GM19240 (cell line): ENCODE results near the gene KCNQ4.

ENCODE experiments used
- DNase-seq: peaks from one replicate; pipeline ENCODE4 v3.0.0; 2011; ENCODE audit warnings: low spot score; ENCODE audit not compliant: insufficient read length

The KCNQ4 gene

DNA sequence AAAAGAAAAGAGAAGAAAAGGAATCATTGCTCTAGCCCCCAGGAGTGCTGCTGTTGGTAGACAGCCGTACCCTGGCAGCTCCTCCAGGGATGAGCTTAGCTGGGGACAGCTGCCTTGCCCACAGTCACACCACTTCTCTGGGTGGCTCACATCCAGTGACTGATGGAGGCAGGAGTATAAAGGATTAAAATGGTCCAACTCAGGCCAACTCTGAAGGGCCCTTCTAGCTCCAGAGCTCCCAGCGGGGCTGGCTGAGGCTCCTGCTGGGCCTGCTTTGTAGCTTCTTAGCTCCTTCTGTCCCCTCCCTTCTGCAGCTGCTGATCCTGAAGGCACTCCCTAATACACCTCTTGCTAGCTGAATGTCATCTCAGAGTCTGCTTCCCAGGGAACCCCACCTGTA is 74.2 kb downstream of the KCNQ4 start:
- no peak for DNase-seq

DNA sequence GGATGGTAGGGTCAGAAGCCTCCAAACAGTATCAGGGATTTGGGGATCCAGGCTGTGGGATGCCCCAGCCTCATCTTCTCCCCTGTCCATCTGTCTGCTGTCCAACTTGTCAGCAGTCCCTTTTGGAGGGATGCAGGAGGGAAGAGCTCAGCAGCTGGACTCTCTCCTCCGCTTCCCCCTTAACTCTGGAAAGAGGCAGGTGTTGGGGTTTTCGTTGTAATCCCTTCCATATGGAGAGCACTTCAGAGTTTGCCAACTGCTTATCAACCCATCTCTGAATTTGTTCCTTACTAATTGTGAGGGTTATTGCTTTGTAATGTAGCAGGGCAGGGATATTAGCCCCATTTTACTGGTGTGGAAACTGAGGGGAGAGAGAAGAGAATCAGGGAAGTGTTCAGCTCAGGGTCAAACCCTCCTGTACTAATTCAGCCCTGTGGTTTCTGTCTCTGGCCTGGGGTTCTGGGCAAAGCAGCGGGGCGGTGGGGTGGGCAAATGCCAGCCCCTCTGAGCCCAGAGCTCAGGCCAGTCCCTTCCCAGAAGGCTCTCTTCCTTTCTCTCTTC is 75.3 kb downstream of the KCNQ4 start:
- DNase-seq: no peak

DNA sequence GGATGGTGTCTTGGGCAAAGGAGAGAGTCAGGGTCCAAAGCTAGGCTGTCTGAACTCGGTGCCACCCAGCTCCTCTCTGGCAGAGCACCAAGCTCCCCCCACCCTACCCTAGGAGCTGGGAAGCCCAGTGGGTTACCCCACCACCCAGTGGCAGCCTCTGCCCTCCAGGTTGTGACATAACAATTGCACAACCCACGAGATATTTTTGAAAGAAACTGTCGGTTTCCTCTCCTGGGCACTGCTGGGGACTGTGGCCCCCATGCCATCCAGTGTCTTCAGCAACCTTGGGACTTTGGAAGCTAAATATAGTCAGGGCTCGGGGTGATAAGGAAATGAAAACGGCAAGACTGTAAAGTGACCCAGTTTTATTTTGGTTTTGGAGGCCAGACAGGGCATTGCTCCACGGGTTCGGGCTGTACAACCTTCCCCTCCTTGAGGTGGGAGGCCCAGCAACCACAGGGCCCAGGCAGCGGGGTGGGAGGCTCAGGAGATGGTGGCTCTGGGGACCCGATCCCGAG is 77.2 kb downstream of the KCNQ4 start:
- DNase-seq: no peak

DNA sequence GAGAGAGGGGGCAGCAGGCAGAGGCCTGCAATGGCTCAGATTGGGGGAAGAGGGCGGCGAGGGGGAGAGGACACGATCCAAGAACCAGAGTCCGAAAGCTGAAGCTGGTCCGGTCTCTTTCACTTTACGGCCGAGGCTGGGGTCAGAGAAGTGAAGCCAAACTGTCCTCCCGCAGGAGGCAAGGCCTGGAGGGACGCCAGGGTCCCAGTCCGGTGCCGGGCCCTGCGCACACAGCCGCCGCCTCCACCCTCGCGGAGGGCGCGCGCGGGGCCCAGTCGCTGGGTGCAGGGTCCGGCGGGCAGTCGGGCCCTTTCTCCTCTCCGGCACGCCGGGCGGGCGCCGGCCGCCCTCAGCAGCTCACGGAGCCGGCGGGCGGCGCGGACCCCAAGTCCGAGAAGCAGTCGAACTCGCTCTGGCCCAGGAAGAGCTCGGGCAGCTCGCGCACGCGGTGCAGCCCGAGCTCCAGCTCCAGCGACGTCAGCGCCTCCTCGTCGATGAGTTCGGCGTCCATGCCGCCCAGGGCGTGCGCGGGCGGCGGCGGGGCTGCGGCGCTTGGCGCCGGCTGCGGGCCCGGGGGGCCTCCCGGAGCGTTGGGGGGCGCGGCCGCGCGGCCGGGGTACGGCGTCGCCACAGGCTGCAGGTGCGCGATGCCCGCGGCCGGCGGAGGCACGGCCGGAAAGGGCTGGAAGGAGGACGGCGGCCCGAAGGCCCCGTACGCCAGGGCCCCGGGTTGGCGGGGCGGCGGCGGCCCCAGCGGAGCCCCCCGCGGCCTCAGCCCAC is 77.8 kb downstream of the KCNQ4 start:
- DNase-seq: no peak

DNA sequence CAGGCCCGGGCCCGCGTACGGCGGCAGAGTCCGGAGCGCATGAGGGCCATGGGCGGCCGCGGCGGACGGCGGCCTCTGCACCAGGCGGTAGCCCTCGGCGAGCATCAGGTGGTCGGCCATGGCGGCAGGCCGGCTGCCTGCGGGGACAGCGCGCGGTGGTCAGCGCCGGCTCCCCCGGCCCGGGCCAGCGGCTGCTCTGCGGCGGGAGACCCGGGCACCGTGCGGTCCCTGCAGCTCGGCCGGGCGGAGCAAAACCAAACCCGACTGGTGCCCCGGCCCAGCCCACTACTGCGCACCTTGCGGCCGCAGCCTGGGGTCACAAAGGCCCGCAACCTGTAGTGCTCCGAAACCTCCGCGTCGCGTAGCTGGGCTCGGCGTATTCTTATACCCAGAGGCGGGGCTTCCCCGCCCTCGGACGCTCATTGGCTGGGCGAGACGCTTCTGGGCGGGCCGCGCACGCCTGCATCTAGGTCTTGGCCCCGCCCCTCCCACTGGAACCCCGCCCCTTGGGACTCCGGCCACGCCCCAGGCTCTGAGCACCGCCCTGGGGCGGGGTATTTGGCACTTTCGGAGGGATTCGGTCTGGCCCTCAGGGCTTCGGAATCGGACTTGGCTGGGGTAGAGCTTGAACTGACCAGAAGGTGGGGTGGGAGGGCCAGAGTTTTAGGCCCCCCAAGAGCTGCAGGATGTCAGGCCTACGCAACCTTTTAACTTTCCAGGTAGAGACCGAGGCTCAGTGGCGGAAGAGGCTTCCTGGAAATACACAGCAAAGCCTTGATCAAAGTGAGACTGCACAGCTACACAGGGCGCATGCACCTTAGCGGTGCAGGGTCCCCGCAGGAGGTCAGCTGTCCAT is 78.6 kb downstream of the KCNQ4 start, which contains the start of gene CITED4:
Gene CITED4, minus strand, starts transcription at position 356 of the 856 bp plus-strand sequence. Its CDS starts 236 bp downstream, at position 120.
- DNase-seq: peak; percentile 96

DNA sequence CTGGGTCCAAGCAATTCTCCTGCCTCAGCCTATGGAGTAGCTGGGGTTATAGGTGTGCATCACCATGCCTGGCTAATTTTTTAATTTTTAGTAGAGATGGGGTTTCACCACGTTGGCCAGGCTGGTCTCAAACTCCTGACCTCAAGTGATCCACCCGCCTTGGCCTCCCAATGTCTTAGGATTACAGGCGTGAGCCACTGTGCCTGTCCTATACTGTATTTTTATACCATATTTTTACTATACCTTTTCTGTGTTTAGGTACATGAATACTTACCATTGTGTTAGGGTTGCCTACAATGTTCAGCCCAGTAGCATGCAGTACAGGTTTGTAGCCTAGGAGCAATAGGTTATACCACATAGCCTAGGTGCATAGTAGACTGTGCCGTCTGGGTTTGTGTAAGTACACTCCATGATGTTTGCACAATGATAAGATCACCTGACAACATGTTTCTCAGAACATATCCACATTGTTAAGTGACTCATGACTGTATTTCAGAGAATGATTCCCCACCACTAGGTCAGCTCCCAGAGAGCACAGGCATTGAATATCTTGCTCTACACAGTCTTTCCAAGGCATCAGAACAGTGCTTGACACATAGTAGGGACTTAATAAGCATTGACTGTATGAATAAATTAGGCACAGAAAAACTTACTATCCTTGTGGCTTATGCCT is 84.6 kb downstream of the KCNQ4 start:
- no peak for DNase-seq

DNA sequence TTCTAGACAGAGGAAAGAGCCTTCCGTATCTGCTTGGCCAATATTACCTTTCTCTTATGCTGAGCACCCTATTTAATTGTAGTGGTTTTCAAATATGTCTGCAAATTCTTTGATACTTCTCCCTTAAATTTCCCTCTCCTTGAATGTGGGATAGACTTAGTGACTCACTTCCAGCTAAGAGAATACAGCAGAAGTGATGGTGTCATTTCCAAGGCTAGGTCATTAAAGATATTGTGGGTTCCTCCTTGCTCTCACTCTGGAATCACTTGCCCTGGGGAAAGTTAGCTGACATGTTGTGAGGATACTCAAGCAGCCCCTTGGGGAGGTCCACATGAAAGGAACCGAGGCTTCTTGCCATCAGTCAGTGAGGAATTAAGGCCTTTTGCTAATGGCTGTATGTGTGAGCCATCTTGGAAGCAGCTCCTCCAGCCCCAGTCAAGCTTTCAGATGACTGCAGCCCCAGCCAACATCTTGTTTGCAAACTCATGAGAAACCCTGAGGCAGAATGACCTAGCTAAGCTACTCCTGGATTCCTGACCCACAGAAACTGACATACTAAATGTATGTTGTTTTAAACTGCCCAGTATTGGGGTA is 86.6 kb downstream of the KCNQ4 start:
- DNase-seq: no peak

DNA sequence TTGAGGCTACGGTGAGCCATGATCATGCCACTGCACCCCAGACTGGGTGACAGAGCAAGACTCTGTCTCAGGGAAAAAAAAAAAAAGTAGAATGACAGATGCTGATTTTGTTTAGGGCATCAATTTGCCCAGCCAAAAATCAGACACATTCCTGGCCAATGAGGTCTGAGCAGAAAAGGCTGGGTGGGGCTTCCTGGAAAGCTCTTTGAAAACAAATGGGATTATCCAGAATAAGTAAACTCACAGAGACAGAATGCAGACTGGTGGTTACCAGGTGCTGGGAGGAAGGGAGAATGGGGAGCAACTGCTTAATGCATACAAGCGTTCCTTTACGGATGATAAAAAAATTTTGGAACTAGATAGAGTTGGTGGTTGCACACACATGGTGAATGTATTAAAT is 88.7 kb downstream of the KCNQ4 start:
- no peak for DNase-seq

DNA sequence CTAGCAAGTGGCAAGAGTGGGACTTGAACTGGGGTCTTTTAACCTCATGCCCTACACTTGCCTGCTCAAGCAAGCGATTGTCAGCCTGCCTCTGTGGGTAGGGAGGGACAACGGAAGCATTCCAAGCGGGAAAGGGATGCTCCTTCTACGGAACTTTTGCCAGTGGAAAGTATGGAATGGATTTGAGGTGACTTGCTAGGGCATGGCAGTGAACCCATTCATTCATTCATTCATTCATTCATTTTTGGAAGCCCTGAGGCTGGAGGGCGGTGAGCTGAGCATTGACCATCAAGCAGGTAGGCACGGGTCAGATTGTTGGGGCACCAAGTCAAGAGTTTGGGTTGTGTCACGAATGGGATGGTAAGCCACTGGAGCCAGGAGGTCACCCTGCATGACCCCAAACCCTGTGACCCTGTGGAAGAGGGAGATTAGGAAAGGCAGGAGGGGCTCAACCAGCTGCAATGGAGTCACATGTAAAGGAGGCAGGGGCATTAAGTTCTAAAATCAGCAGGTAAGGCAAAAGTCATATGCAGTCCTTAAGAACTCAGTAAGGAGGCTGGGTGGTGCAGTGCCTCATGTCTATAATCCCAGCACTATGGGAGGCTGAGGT is 90.4 kb downstream of the KCNQ4 start:
- no peak for DNase-seq

DNA sequence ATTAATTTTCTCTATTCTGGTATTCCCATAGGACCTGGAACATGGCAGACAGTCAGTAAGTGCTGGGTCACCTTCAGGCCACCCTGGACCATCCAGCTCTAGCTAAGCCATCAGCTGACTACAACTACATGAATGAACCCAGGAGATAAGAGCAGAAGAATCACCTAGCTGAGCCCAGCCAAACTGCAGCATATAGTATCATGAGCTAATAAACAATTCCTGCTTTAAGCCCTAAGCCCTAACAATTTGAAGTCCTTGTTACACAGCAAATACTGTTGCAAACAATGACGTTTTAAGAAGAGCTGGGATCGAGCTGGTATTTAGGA is 92.8 kb downstream of the KCNQ4 start:
- no peak for DNase-seq

DNA sequence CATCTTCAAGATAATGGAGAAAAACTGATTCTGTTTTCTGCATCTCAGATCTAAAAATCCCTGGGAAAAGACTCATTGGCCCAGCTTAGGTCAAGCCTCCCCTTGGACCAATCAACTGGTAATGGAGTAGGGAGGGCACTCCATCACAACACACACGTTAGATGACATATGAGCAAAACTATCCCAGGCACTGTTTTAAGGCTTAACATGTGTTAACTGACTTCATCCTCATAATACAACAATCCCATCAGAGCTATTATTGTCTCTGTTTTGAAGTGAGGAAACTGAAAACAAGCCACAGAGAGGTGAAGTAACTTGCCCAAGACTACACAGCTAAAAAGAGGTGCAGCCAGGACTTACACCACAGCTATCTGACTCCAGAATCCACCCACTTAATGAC is 93.3 kb downstream of the KCNQ4 start:
- DNase-seq: no peak

DNA sequence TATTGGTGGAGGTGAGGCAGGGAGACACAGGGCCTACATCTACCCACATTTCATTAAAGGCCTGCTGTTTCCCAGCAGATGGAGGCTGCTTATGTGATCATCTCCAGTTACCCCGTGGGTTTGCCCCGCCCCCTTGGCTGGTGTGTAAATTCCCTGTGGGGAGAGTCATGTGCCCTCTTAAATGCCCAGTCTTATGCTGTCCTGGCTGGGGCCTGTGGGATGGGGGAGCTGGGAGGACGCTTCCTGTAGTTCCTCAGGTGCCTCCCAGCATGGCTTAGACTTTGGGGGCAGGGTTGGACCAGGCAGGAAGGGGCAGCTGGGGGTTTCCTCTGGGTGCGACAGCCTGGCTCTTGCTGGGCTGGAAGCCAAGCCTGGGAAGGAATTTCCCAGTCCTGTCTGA is 94.1 kb downstream of the KCNQ4 start:
- no peak for DNase-seq

DNA sequence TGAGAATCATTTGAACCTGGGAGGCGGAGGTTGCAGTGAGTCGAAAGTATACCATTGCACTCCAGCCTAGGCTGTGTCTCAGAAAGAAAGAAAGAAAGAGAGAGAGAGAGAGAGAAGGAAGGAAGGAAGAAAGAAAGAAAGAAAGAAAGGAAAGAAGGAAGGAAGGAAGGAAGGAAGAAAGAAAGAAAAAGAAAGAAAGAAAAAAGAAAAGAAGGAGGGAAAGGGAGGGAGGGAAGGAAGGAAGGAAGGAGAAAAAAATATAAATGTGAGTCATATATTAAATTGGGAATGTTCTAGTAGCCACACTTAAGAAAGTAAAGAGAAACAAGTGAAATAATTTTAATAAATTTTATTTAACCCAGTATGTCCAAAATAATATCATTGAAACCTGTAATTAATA is 95.3 kb downstream of the KCNQ4 start:
- no peak for DNase-seq

DNA sequence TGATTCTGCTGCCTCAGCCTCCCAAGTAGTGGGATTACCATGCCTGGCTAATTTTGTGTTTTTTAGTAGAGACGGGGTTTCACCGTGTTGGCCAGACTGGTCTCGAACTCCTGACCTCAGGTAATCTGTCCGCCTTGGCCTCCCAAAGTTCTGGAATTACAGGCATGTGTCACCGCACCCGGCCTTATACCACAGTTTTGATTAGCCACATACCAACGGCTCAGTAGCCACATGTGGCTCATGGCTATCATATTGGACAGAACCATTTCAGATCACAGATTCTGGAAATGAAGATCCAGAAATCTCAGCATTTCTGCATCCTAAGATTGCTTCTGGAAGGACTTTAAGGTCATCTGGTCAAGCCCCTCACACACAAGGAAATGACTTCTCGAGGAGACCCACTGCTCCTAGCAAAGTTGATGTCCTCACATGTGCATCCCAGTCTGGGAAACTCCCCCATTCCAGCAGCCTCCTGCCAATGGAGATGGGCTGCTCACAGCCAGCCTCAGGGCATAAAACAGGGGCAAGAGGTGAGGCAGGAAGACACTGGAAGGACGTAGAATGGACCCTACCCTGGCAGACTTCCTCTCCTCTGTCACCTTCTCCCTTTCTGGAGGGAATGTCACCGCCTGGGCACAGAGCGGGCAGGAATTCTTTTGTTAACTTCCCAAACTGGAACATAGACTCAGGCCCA is 96.0 kb downstream of the KCNQ4 start:
- DNase-seq: no peak

DNA sequence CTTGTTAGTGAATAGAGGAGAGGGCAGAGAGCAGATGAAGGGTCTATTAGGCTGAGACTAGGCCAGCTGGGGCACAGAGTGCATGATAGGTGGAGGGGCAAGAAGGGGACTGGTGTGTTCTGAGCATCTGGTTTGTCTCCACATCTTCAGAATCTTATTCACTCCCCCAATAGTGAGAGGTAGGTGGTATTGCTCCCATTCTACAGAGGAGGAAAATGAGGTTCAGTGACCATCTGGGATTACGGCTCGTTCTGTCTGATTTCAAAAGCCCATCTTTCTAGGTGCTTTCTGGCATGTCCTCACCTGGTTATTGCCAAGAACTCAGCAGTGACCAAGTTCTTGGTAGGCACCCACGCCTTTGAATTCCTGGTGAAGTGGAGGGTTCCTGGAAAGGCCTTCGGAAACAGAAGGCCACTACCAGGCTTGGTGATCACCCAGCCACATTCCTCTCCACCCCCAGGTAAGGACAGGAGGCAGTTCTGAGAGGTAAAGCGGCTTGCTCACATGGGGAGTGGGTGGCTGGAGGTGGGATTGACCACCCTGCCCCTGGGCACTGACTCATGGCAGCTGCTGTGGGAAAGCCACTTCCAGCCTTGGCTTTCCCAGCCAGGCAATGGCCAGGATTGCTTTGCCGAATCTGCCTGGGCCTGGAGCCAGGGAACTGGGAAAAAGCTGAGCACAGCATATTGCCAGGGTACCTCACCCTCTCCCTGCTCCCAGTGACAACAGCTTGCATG is 97.4 kb downstream of the KCNQ4 start:
- no peak for DNase-seq

DNA sequence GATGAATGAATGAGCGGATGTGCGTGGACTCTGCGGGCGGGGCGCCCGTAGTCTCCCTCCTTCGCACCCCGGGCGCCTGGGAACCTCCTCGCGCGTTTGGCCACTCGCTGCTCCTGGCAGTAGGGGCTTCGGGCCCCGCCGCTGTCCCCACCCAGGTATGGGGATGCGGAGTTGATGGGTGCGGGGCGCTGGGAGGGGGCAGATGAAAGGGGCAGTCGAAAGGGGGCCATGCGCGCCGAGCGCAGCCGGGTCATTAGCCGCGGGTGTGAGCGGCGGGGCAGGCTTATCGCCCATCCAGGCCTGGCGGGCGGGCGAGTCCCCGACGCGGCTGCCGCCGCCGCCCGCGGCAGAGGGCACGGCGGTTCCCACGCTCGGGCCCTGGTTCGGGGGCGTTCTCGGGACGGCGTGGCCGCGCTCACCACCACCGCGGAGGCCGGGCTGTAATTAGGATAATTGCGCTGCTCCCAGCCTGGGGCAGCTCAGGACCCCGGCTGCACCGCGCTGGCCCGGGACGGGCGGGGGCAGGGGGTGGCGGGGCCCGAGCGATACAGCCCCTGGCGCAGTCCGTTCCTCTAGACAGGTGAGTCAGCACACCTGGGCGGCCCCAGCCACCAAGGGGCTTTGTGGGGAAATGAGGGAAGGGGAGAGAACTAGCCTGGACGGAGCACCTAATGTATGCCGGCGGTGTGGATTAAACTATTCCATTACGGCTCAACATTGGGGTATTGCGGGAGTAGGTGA is 100.6 kb downstream of the KCNQ4 start:
- no peak for DNase-seq

DNA sequence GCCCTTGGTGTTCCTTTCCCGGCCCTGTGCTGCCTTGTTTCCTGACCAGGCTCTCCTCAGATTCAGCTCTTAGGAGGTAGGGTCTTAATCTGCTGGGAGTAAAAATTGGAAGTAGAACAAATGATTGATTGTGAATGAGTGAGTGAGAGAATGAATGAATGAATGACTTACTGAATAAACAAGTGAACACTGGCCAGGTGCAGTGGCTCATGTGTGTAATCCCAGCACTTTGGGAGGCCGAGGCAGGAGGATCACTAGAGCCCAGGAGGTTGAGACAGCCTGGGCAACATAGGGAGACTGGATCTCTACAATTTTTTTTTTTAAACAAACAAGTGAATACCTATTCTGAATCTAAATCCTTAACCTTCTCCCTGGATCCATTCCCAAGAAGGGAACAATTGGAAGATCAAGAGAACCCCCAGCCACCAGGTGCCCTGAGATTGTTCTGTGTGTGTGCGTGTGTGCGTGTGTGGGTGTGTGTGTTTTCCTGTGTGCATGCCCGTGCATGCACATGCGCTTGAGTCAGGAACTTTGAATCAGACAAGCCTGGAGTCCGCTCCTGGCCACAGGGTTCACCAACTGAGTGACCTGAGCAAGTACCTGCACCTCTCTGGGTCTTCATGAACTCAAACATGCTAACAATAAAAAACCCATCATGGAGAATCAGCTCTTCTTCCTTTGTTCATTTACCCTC is 102.9 kb downstream of the KCNQ4 start:
- no peak for DNase-seq

DNA sequence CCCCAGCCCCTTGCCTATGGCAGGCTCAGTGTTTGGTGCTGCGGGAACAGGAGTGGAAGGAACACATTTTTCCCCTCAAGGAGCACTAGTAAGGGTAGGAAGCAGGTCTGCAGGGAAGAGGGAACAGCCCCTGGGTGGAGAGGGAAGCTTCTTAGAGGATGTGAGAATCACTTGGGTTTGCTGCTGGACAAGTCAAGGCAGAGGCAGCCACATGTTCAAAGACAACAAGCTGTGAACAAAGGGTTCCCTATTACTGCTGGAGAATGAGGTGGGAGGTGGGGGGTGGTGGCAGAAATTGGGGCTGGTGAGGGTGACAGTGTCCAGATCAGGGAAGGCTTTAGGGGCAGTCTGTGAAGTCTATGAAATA is 103.4 kb downstream of the KCNQ4 start:
- no peak for DNase-seq
